Measurements from ENCODE around the gene NOVA2. TPM values are rescaled to one million over a fixed set of nuclear protein-coding genes. Genes with fewer than 3 reads are reported as not detected.

The NOVA2 gene
- polyA plus RNA-seq, 6 donors from 2014 or later: not detected

GRCh38 chr19:45885556-45886426 is 87.9 kb downstream of the NOVA2 start, which contains the start of gene IRF2BP1:
Gene IRF2BP1 (minus strand): TSS chr19:45886141. CDS start chr19:45885774, 367 bp downstream.
- ATAC-seq (ENCODE audit: low read depth in 2 of 2) (peak; percentile 84 to 85), DNase-seq (peak; percentile 90)
- Mint-ChIP-seq H3K4me3 (peak within 1 kb of the TSS; percentile 95 to 99 (median 96)), H3K9me3 (no peaks in the 10 kb centered on the region), H3K4me1 (peaks cover 22 to 33% (median 23%) of the 10 kb centered on the region in 3 donors), H3K27me3 (peaks cover 0 to 6% (median 3%) of the 10 kb centered on the region in 3 donors), H3K36me3 (peaks cover 0 to 7% of the 10 kb centered on the region in 2 donors), H3K27ac (peak within 1 kb of the TSS; percentile 91 to 97 (median 97))

- Mint-ChIP-seq H3K36me3 (peaks cover 0 to 7% of the 10 kb centered on the region in 2 donors), H3K9me3 (no peaks in the 10 kb centered on the region), H3K27ac (peak overlapping the region in 2 of 6 donors; percentile 49 to 60), H3K4me3 (peak overlapping the region; percentile 48 to 96 (median 54)), H3K27me3 (peaks cover 0 to 11% (median 3%) of the 10 kb centered on the region in 3 donors), H3K4me1 (peaks cover 18 to 33% (median 22%) of the 10 kb centered on the region in 3 donors)
- DNase-seq (no peak), ATAC-seq (ENCODE audit: low read depth in 2 of 2) (no peak)
Measured at GRCh38 chr19:45884682-45885555, 88.7 kb downstream of the NOVA2 start.

- Mint-ChIP-seq H3K4me1 (peaks cover 18 to 33% (median 22%) of the 10 kb centered on the region in 3 donors), H3K4me3 (peak overlapping the region in 7 of 8 donors; percentile 29 to 88 (median 82)), H3K27me3 (peaks cover under 1 to 15% (median 3%) of the 10 kb centered on the region in 3 donors), H3K27ac (no peak overlapping the region), H3K9me3 (no peaks in the 10 kb centered on the region), H3K36me3 (peaks cover 0 to 7% of the 10 kb centered on the region in 2 donors)
- DNase-seq: no peak
- ATAC-seq (ENCODE audit: low read depth in 2 of 2): no peak
Measured at GRCh38 chr19:45883881-45884681, 89.6 kb downstream of the NOVA2 start.

Other genes with a start within 250 kb of the NOVA2 start
- 10 to 100 TPM in 5 of 6 donors, 1 to 10 TPM in 1; 9.4 to 23.0 (median 13.9) TPM for gene FBXO46, start 243.0 kb downstream of the NOVA2 start, polyA plus RNA-seq (ENCODE audit: low read depth in 6 of 6)
- gene MEIOSIN, start 240.4 kb downstream of the NOVA2 start, polyA plus RNA-seq (ENCODE audit: low read depth in 6 of 6): not detected
- under 1 TPM in 1 of 6 donors, not detected in 5; 0.18 TPM for gene SIX5, start 204.6 kb downstream of the NOVA2 start, polyA plus RNA-seq (ENCODE audit: low read depth in 6 of 6)
- 1 to 10 TPM in 3 of 6 donors, under 1 TPM in 2, not detected in 1; 0.31 to 2.7 (median 1.1) TPM for gene DMPK, start 191.4 kb downstream of the NOVA2 start, polyA plus RNA-seq (ENCODE audit: low read depth in 6 of 6)
- 10 to 100 TPM; 13.4 to 28.1 (median 22.1) TPM for gene DMWD, start 181.0 kb downstream of the NOVA2 start, polyA plus RNA-seq (ENCODE audit: low read depth in 6 of 6)
- not detected for gene RSPH6A, start 158.6 kb downstream of the NOVA2 start, polyA plus RNA-seq (ENCODE audit: low read depth in 6 of 6)
- gene SYMPK, start 110.7 kb downstream of the NOVA2 start, polyA plus RNA-seq (ENCODE audit: low read depth in 6 of 6): 10 to 100 TPM in 2 of 6 donors, 1 to 10 TPM in 4; 6.3 to 24.3 (median 9.0) TPM
- gene FOXA3, start 109.5 kb downstream of the NOVA2 start, polyA plus RNA-seq (ENCODE audit: low read depth in 6 of 6): not detected
- 10 to 100 TPM in 1 of 6 donors, 1 to 10 TPM in 5; 3.1 to 10.1 (median 5.9) TPM for gene IRF2BP1, start 87.7 kb downstream of the NOVA2 start, polyA plus RNA-seq (ENCODE audit: low read depth in 6 of 6)
- under 1 TPM in 4 of 6 donors, not detected in 2; 0.15 to 0.30 (median 0.28) TPM for gene MYPOP, start 71.3 kb downstream of the NOVA2 start, polyA plus RNA-seq (ENCODE audit: low read depth in 6 of 6)
- gene NANOS2, start 59.1 kb downstream of the NOVA2 start, polyA plus RNA-seq (ENCODE audit: low read depth in 6 of 6): not detected
- 10 to 100 TPM in 1 of 6 donors, 1 to 10 TPM in 5; 4.9 to 11.9 (median 7.7) TPM for gene CCDC61, start 21.6 kb upstream of the NOVA2 start, polyA plus RNA-seq (ENCODE audit: low read depth in 6 of 6)
- gene PGLYRP1, start 49.2 kb upstream of the NOVA2 start, polyA plus RNA-seq (ENCODE audit: low read depth in 6 of 6): 1 to 10 TPM in 1 of 6 donors, not detected in 5; 1.6 TPM
- gene IGFL4, start 67.1 kb upstream of the NOVA2 start, polyA plus RNA-seq (ENCODE audit: low read depth in 6 of 6): not detected
- not detected for gene IGFL3, start 150.8 kb upstream of the NOVA2 start, polyA plus RNA-seq (ENCODE audit: low read depth in 6 of 6)
- gene IGFL2, start 174.4 kb upstream of the NOVA2 start, polyA plus RNA-seq (ENCODE audit: low read depth in 6 of 6): not detected